ENCODE measurements around the gene TTC34. TPM values are rescaled to one million over a fixed set of nuclear protein-coding genes. Genes with fewer than 3 reads are reported as not detected.

TTC34 gene
- total RNA-seq, 2 donors from 2014 or later = under 0.01 to 0.52 TPM

GRCh38 chr1:2594641-2595131 is 206.8 kb downstream of the TTC34 start:
- no peak overlapping the region for H3K27ac ChIP-seq
- H3K36me3 ChIP-seq (replicated peaks in 1 of 2; ENCODE audit: insufficient read depth in 1 of 2, low read depth in 2 of 2) = no peaks in the 10 kb centered on the region
- TF ChIP-seq POLR2A (IDR thresholded peaks at IDR 0.05) (no peak), CTCF (IDR thresholded peaks at IDR 0.05) (no peak)
- ATAC-seq (no peak), DNase-seq (peak in 2 of 4 donors; percentile 5 to 9)
- H3K4me1 ChIP-seq = peaks cover 15% of the 10 kb centered on the region
- H3K27me3 ChIP-seq = no peaks in the 10 kb centered on the region
- WGBS, 2 donors = 76 to 77% methylated on average over 6 to 17 of the region's 17 CpGs
- intact Hi-C loops (cut with DNase I) = no loop called here
- no peak overlapping the region for H3K4me3 ChIP-seq
- no peaks in the 10 kb centered on the region for H3K9me3 ChIP-seq

GRCh38 chr1:2594001-2594640 is 207.4 kb downstream of the TTC34 start:
- Histone ChIP-seq H3K9me3 (no peaks in the 10 kb centered on the region), H3K36me3 (replicated peaks in 1 of 2; ENCODE audit: insufficient read depth in 1 of 2, low read depth in 2 of 2) (no peaks in the 10 kb centered on the region), H3K4me1 (peaks cover 15% of the 10 kb centered on the region), H3K27me3 (no peaks in the 10 kb centered on the region), H3K27ac (no peak overlapping the region), H3K4me3 (no peak overlapping the region)
- WGBS, 2 donors = 51 to 60% methylated on average over 2 to 19 of the region's 20 CpGs
- DNase-seq (peak in 3 of 4 donors; percentile 43 to 65 (median 62)), ATAC-seq (peak; percentile 19)
- intact Hi-C loops (cut with DNase I) = no loop called here
- TF ChIP-seq CTCF (IDR thresholded peaks at IDR 0.05) (no peak), POLR2A (IDR thresholded peaks at IDR 0.05) (no peak)

- peak overlapping the region in 2 of 4 donors; percentile 38 to 70 for H3K27ac ChIP-seq
Measured at GRCh38 chr1:2593251-2593878, 208.1 kb downstream of the TTC34 start.

GRCh38 chr1:2592672-2593071 is 208.8 kb downstream of the TTC34 start:
- no peaks in the 10 kb centered on the region for H3K36me3 ChIP-seq (replicated peaks in 1 of 2; ENCODE audit: insufficient read depth in 1 of 2, low read depth in 2 of 2)
- intact Hi-C loops (cut with DNase I) = no loop called here
- H3K27me3 ChIP-seq = no peaks in the 10 kb centered on the region
- peaks cover 22% of the 10 kb centered on the region for H3K4me1 ChIP-seq
- peak overlapping the region in 3 of 4 donors; percentile 32 to 70 (median 38) for H3K27ac ChIP-seq
- WGBS, 2 donors = 43 to 47% methylated on average over 3 to 15 of the region's 15 CpGs
- TF ChIP-seq POLR2A (IDR thresholded peaks at IDR 0.05) (peak in 2 of 3 donors; percentile 26 to 33), CTCF (IDR thresholded peaks at IDR 0.05) (no peak)
- H3K4me3 ChIP-seq = no peak overlapping the region
- DNase-seq = peak; percentile 37 to 60 (median 46)
- peak; percentile 51 for ATAC-seq
- no peaks in the 10 kb centered on the region for H3K9me3 ChIP-seq

More at GRCh38 chr1:2593251-2593878, 208.1 kb downstream of the TTC34 start:
- peaks cover 18% of the 10 kb centered on the region for H3K4me1 ChIP-seq
- H3K9me3 ChIP-seq = no peaks in the 10 kb centered on the region
- H3K36me3 ChIP-seq (replicated peaks in 1 of 2; ENCODE audit: insufficient read depth in 1 of 2, low read depth in 2 of 2) = no peaks in the 10 kb centered on the region
- DNase-seq (peak in 2 of 4 donors; percentile 16), ATAC-seq (no peak)
- H3K27me3 ChIP-seq = no peaks in the 10 kb centered on the region
- intact Hi-C loops (cut with DNase I) = no loop called here
- no peak overlapping the region for H3K4me3 ChIP-seq
- TF ChIP-seq CTCF (IDR thresholded peaks at IDR 0.05) = no peak
- no peak for TF ChIP-seq POLR2A (IDR thresholded peaks at IDR 0.05)
- WGBS, 2 donors = 41 to 51% methylated on average over 11 to 19 of the region's 26 CpGs
